ENCODE data around the gene SPATA19. TPM values are rescaled to one million over a fixed set of nuclear protein-coding genes. Genes with fewer than 3 reads are reported as not detected.

SPATA19 gene
- not detected for polyA plus RNA-seq (ENCODE audit: low read depth in 6 of 6)

DNA sequence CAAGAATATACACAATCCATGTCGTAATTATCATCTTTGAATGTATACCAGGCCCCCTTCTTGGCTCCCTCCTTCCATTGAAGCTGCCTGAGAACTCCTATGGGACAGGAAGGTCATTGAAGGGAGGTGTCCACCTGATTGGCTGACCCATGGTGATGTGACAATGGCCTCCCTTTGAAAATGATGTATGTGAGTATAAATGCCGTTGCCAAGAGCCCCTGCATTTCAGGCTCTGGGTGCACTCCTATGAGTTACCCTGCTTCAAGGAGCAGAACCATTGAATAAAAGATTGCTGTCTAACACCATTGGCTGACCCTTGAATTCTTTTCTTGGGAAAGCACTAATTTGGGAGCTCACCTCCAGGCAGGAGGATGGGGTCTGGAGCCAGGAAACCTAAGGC lies at the start of gene SPATA19:
SPATA19 (minus strand) TSS at position 101 of the 400 bp plus-strand sequence; CDS start at position 34, 67 bp downstream.
- Mint-ChIP-seq H3K9me3 (peaks cover 3 to 30% (median 16%) of the 10 kb centered on the region in 7 donors), H3K4me1 (no peaks in the 10 kb centered on the region), H3K27ac (peak within 1 kb of the TSS in 1 of 6 donors; percentile 29), H3K4me3 (no peak within 1 kb of the TSS), H3K27me3 (no peaks in the 10 kb centered on the region), H3K36me3 (peaks cover 0 to 17% of the 10 kb centered on the region in 2 donors)
- DNase-seq (no peak), ATAC-seq (ENCODE audit: low read depth in 2 of 2) (no peak)

DNA sequence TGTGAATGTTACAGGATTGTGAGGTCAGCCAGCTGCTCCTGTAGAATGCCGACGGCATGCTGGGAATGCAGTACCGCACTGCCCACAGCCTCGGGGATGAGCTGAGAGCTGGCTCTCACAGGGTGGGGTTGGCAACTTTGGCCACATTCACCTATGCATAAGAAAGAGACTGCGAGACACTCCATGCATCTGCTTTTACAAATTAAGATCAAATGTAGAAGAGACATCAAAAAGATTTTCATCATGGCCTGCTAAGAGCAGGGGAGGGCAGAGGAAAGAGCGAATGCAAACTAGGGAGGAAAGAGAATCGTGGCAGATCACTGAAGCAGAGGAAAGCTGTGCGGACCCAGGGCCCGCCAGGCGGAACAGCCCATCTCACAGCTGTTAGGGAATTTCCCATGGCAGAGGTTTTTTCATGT lies 49.8 kb upstream of the SPATA19 start:
- peak; percentile 62 to 81 for ATAC-seq (ENCODE audit: low read depth in 2 of 2)
- Mint-ChIP-seq H3K4me1 (peaks cover 0 to 20% (median 6%) of the 10 kb centered on the region in 3 donors), H3K27ac (peak overlapping the region in 3 of 6 donors; percentile 5 to 68 (median 44)), H3K4me3 (peak overlapping the region in 2 of 8 donors; percentile 0 to 25), H3K27me3 (peaks cover 0 to 12% (median 9%) of the 10 kb centered on the region in 3 donors), H3K9me3 (peaks cover 0 to 8% (median 0%) of the 10 kb centered on the region in 7 donors), H3K36me3 (no peaks in the 10 kb centered on the region)
- DNase-seq = no peak

GRCh38 chr11:133893381-133893780 lies 48.1 kb upstream of the SPATA19 start:
- peaks cover 0 to 17% (median 12%) of the 10 kb centered on the region in 3 donors for H3K27me3 Mint-ChIP-seq
- H3K9me3 Mint-ChIP-seq = peaks cover 0 to 8% (median 0%) of the 10 kb centered on the region in 7 donors
- ATAC-seq (ENCODE audit: low read depth in 2 of 2) (peak in 1 of 2 donors; percentile 30), DNase-seq (no peak)
- peak overlapping the region in 1 of 6 donors; percentile 68 for H3K27ac Mint-ChIP-seq
- H3K4me3 Mint-ChIP-seq = no peak overlapping the region
- no peaks in the 10 kb centered on the region for H3K36me3 Mint-ChIP-seq
- peaks cover 0 to 20% (median 6%) of the 10 kb centered on the region in 3 donors for H3K4me1 Mint-ChIP-seq

DNA sequence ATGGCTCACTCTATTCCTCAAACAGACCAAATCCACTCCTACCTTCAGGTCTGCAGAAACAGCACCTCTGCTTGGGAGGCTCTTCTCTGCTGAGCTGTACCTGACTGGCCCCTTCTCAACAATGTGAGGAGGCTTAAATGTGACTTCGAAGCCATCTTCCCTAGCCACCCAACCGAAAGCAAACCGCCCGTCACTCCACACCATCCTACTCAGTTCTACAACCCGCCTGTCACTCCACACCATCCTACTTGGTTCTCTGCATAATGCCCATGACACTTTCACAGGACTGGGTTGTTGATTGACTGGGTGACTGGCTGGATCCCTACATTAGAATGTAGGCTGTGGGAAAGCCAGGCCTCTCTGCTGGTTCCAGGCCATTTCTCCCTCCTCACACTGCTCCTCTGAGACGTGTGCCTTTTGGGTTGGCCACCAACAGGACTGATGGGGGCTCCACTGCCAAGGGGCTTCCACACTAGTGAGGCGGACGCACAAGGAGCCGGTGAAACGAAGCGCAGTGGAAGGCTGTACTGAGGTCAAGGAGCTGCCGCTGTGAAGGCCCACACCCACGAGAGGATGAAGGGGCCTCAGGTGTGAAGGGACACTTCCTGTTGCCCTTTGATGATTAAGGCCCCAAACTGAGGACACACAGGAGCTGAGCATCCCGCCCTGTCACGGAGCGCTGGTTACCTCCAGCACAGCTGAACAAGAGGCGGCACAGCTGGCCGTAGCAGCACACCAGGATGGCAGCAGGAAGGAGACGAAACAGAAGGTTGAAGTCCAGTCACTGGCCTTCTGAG lies 47.5 kb upstream of the SPATA19 start:
- Mint-ChIP-seq H3K4me1 (peaks cover 0 to 16% (median 6%) of the 10 kb centered on the region in 3 donors), H3K9me3 (peaks cover 0 to 8% (median 0%) of the 10 kb centered on the region in 7 donors), H3K27ac (peak overlapping the region in 3 of 6 donors; percentile 29 to 68 (median 63)), H3K4me3 (peak overlapping the region in 1 of 8 donors; percentile 54), H3K27me3 (peaks cover 0 to 22% (median 12%) of the 10 kb centered on the region in 3 donors), H3K36me3 (no peaks in the 10 kb centered on the region)
- DNase-seq (no peak), ATAC-seq (ENCODE audit: low read depth in 2 of 2) (no peak)

- Mint-ChIP-seq H3K27ac (peak overlapping the region in 2 of 6 donors; percentile 29 to 63), H3K36me3 (no peaks in the 10 kb centered on the region), H3K9me3 (peaks cover 0 to 8% (median 0%) of the 10 kb centered on the region in 7 donors), H3K27me3 (peaks cover 1 to 24% (median 14%) of the 10 kb centered on the region in 3 donors), H3K4me1 (peaks cover 0 to 16% (median 6%) of the 10 kb centered on the region in 3 donors), H3K4me3 (no peak overlapping the region)
- ATAC-seq (ENCODE audit: low read depth in 2 of 2) (no peak), DNase-seq (no peak)
Measured at GRCh38 chr11:133892126-133892525, 46.8 kb upstream of the SPATA19 start.

GRCh38 chr11:133889893-133890292 lies 44.6 kb upstream of the SPATA19 start:
- Mint-ChIP-seq H3K36me3 (no peaks in the 10 kb centered on the region), H3K4me1 (peaks cover 0 to 4% (median under 1%) of the 10 kb centered on the region in 3 donors), H3K9me3 (peaks cover 0 to 5% (median 0%) of the 10 kb centered on the region in 7 donors), H3K4me3 (no peak overlapping the region), H3K27ac (no peak overlapping the region), H3K27me3 (peaks cover 5 to 24% (median 20%) of the 10 kb centered on the region in 3 donors)
- no peak for DNase-seq
- ATAC-seq (ENCODE audit: low read depth in 2 of 2) = no peak

DNA sequence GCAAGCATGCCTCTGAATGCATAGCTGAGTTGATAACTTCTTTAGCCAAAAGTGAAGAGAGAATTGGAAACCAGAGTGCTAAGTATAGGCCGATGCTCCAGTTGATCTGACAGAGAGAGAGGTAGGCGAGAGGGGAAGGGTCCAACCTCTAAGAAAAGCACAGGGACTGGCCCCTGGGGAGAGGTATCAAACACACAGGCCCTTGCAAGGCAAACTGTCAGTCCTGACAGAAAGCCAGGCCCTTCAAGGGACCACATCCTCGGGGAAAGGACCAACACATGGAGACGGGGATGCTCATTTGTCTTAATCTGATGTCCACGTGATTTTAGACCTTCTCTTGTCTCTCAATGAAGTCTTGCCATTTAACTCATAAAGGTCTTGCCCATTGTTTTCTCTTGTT lies 43.9 kb upstream of the SPATA19 start:
- Mint-ChIP-seq H3K36me3 (no peaks in the 10 kb centered on the region), H3K27me3 (peaks cover 5 to 24% (median 20%) of the 10 kb centered on the region in 3 donors), H3K27ac (no peak overlapping the region), H3K4me3 (no peak overlapping the region), H3K4me1 (no peaks in the 10 kb centered on the region), H3K9me3 (peaks cover 0 to 5% (median 0%) of the 10 kb centered on the region in 7 donors)
- ATAC-seq (ENCODE audit: low read depth in 2 of 2) (no peak), DNase-seq (no peak)

GRCh38 chr11:133887692-133888332 lies 42.5 kb upstream of the SPATA19 start:
- H3K27me3 Mint-ChIP-seq = peaks cover 5 to 24% (median 20%) of the 10 kb centered on the region in 3 donors
- DNase-seq (no peak), ATAC-seq (ENCODE audit: low read depth in 2 of 2) (no peak)
- no peaks in the 10 kb centered on the region for H3K36me3 Mint-ChIP-seq
- no peaks in the 10 kb centered on the region for H3K4me1 Mint-ChIP-seq
- H3K27ac Mint-ChIP-seq = peak overlapping the region in 1 of 6 donors; percentile 0
- H3K4me3 Mint-ChIP-seq = no peak overlapping the region
- H3K9me3 Mint-ChIP-seq = peaks cover 0 to 8% (median 2%) of the 10 kb centered on the region in 7 donors

GRCh38 chr11:133886029-133886428 lies 40.7 kb upstream of the SPATA19 start:
- no peak for ATAC-seq (ENCODE audit: low read depth in 2 of 2)
- no peak overlapping the region for H3K27ac Mint-ChIP-seq
- H3K4me1 Mint-ChIP-seq = no peaks in the 10 kb centered on the region
- DNase-seq = no peak
- no peak overlapping the region for H3K4me3 Mint-ChIP-seq
- H3K36me3 Mint-ChIP-seq = peaks cover 0 to 7% of the 10 kb centered on the region in 2 donors
- peaks cover 0 to 10% (median 7%) of the 10 kb centered on the region in 7 donors for H3K9me3 Mint-ChIP-seq
- peaks cover 9 to 19% (median 11%) of the 10 kb centered on the region in 3 donors for H3K27me3 Mint-ChIP-seq

DNA sequence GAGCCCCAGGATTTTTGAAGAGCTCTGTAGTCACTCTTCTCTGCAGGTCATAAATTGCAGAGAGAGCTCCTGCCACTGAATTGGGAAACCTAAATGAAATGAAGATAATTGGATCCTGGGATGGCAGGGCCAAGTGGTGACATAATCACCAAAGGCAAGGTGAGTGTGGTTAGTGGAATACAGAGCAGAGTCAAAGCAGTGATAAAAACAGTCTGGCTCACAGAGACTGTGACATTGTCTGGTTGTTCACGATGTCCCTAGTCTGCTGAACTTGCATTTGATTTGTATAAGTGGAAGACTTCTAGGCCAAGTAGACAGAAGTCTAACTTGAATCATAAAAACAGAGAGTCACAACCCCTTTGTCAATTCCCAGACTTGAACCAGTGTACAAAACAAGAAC lies 26.8 kb upstream of the SPATA19 start:
- Mint-ChIP-seq H3K4me1 (no peaks in the 10 kb centered on the region), H3K9me3 (peaks cover 0 to 12% (median 0%) of the 10 kb centered on the region in 7 donors), H3K27me3 (peaks cover 0 to 4% (median 0%) of the 10 kb centered on the region in 3 donors), H3K4me3 (no peak overlapping the region), H3K36me3 (no peaks in the 10 kb centered on the region), H3K27ac (no peak overlapping the region)
- DNase-seq (no peak), ATAC-seq (ENCODE audit: low read depth in 2 of 2) (no peak)

- no peaks in the 10 kb centered on the region for H3K4me1 Mint-ChIP-seq
- H3K4me3 Mint-ChIP-seq = no peak overlapping the region
- DNase-seq (no peak), ATAC-seq (ENCODE audit: low read depth in 2 of 2) (no peak)
- peaks cover 6 to 11% (median 7%) of the 10 kb centered on the region in 3 donors for H3K27me3 Mint-ChIP-seq
- peaks cover 0 to 5% (median 0%) of the 10 kb centered on the region in 7 donors for H3K9me3 Mint-ChIP-seq
- no peaks in the 10 kb centered on the region for H3K36me3 Mint-ChIP-seq
- H3K27ac Mint-ChIP-seq = no peak overlapping the region
Measured at GRCh38 chr11:133867456-133867855, 22.1 kb upstream of the SPATA19 start.

GRCh38 chr11:133865466-133865865 lies 20.2 kb upstream of the SPATA19 start:
- DNase-seq (no peak), ATAC-seq (ENCODE audit: low read depth in 2 of 2) (no peak)
- Mint-ChIP-seq H3K27ac (no peak overlapping the region), H3K36me3 (no peaks in the 10 kb centered on the region), H3K27me3 (peaks cover 6 to 10% (median 7%) of the 10 kb centered on the region in 3 donors), H3K4me3 (no peak overlapping the region), H3K4me1 (no peaks in the 10 kb centered on the region), H3K9me3 (peaks cover 0 to 1% (median 0%) of the 10 kb centered on the region in 7 donors)

DNA sequence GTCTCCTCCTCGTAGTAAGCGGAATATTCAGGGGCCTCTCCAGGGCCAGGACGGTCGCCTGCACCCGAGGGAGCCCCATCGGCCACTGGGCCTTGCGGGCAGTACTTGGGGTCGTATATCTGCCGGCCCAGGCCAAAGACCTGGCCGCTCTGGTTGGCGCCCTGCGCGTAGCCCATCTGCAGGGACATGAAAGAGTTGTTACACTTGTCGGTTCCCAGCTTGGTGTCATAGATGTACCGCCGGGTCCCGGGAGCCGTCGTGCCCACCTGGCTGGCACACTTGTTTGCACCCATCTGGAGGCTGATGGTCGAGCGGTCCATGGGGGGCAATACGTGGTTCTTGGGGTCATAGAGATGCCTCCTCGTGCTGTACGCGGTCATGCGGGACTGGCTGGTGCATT lies 19.4 kb upstream of the SPATA19 start:
- DNase-seq (no peak), ATAC-seq (ENCODE audit: low read depth in 2 of 2) (no peak)
- Mint-ChIP-seq H3K4me1 (no peaks in the 10 kb centered on the region), H3K27ac (no peak overlapping the region), H3K36me3 (no peaks in the 10 kb centered on the region), H3K27me3 (peaks cover 6 to 12% (median 8%) of the 10 kb centered on the region in 3 donors), H3K4me3 (no peak overlapping the region), H3K9me3 (peaks cover 0 to 1% (median 0%) of the 10 kb centered on the region in 7 donors)
